Activated CD4-positive, alpha-beta T cell treated with anti-CD3 and anti-CD28 coated beads, Interleukin-2, Interleukin-4, amounts not matched to agents 100 ng/mL and 50 ng/mL, durations not matched to agents 16 hours and 8 hours (primary cell): ENCODE results near the gene POLR2J3.
"Not testable (repeated sequence)": the region's sequence is repeated elsewhere in the genome, so short reads cannot be mapped to it uniquely, and the experiment has no call there.

Experiments used
- DNase-seq: peaks from one replicate; pipeline ENCODE4 v3.0.0-alpha.2; 2020; ENCODE audit warnings: low spot score

POLR2J3 gene

GRCh38 chr7:102520797-102521196, 51.6 kb downstream of the POLR2J3 start:
- not testable (repeated sequence) for DNase-seq

GRCh38 chr7:102517550-102518147, 54.7 kb downstream of the POLR2J3 start, which contains the start of gene RASA4B:
TSS of gene RASA4B (minus strand) at chr7:102517777. CDS start at chr7:102517710, 67 bp downstream.
- DNase-seq, result not testable (repeated sequence)
